Stimulated activated CD8-positive, alpha-beta memory T cell treated with anti-CD3 and anti-CD28 coated beads, Interleukin-4, amount 100 ng/mL, for 48 hours (primary cell): ENCODE results near the gene SERINC5.

Experiments
- DNase-seq: peaks from one replicate; pipeline ENCODE4 v3.0.0-alpha.2; 2020

The SERINC5 gene

GRCh38 chr5:80254767-80255430, 949 bp downstream of the SERINC5 start:
- DNase-seq, result peak; percentile 54

DNA sequence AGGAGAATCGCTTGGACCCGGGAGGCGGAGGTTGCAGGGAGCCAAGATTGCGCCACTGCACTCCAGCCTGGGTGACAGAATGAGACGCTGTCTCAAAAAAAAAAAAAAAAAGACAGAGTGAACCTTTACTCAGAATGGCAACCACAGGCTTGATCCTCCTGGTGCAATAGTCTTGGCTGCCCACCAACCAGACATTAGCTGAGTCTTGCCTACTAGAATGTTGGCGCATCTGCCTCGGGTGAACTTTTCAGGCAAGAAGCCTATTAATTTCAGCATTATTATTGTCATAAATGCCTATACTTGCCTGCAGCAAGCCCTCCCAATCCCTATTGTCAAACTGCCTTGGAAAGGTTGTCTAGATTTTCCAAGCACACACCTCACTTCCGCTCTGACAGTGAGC, 4.2 kb downstream of the SERINC5 start:
- no peak for DNase-seq

GRCh38 chr5:80250801-80251200, 5.0 kb downstream of the SERINC5 start:
- no peak for DNase-seq

DNA sequence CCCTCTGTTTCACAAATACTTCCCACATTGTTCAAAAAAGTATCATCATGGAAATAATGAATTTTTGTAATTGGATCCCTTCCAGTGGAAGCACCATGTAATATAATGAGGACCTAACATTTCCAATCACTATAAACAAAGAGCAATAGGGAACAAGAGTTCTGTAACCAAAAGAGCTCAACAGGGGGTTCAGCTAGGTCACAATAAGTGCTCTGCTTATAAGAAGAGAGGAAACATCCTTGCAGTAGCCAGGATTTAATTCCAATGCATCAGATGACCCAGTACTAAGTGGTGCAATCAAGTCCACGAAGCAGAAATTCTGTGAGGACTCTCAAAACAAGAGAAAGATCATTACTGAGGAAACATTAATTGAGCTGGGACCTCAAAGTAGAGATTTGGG, 5.9 kb downstream of the SERINC5 start:
- no peak for DNase-seq

GRCh38 chr5:80248378-80248777, 7.5 kb downstream of the SERINC5 start:
- no peak for DNase-seq

- DNase-seq, result peak; percentile 52
These were observed 8.7 kb downstream of the SERINC5 start for GRCh38 chr5:80246995-80247729.

DNA sequence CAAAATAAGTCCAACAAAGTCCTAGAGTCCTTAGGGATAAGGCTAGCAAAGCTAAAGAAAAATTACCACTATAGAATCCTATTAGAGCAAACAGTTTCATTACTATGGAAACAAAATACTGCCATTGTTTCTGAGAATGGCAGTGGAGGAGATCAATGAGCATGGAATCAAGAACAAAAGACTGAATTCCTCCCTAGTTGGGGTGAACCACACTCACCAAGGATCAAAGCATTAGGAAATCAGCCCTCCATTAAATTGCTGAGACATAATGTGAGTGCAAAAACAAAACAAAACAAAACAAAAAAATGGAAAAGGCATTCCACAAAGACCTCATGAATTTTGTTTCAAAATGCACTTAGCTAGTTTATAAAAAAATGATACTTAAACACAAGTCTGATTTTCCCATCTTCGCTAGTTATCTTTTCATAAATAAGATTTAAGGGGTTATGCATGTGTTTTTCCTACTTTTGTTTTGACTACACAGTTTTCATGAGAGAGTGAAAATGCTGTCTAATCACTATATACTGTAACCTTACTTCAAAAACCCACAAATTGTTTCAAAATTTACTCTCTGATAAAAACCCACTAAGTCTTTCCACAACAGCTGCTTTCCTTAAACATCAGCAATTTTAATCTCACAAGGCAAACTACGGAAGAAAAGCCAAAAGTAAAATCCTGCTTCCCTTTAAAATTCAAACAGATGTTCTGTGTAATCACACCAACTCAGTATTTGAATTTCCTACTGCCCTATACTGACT, 9.7 kb downstream of the SERINC5 start:
- no peak for DNase-seq

DNA sequence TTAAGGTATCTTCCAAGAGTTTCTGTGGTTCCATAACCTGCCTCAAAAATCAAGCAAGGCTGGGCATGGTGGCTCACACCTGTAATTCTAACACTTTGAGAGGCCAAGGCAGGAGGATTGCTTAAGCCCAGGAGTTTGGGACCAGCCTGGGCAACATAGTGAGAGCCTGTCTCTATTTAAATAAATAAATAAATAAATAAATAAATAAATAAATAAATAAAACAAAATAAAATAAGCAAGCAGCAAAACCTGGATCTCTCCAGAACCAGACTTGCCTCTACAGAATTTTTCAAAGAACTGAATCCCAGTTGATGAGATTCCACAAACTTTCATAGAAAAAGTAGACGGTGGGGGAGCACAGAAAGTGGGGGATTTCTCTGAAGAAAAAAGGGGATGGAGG, 12.3 kb downstream of the SERINC5 start:
- DNase-seq, result no peak

- no peak for DNase-seq
These were observed 13.0 kb downstream of the SERINC5 start for GRCh38 chr5:80242849-80243248.

GRCh38 chr5:80240368-80240986, 15.4 kb downstream of the SERINC5 start:
- DNase-seq, result no peak

DNA sequence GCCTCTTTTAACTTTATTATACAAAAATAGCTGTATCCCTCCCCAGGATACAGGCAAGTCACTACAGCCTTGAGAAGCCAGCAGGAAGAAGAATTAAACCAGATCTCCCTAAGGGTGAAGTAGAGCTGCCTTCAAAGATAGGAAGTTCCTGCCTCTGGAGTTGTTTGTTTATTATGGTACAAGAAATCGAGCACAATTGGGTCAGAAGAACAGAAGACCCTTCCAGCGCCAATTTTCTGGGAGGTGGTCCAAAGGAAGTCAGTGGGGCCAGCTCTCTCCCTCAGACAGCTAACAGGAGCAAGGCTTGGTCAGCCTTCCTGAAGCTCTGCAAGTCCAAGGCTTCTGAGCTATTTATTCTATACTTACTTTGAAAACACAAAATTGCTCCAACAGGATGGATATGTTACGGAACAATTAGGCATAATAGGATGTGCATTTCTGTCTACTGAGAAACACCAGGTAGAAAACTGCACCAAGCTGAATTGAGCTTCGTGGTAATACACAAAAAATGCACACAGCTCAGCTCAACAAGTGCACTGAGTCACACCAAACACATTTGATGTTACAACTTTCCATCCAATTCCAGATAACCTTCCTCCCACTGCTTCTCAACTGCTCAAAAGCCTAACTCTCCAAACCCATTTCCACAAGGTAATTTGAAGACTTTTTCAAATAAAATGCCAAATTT, 16.0 kb downstream of the SERINC5 start:
- no peak for DNase-seq

DNA sequence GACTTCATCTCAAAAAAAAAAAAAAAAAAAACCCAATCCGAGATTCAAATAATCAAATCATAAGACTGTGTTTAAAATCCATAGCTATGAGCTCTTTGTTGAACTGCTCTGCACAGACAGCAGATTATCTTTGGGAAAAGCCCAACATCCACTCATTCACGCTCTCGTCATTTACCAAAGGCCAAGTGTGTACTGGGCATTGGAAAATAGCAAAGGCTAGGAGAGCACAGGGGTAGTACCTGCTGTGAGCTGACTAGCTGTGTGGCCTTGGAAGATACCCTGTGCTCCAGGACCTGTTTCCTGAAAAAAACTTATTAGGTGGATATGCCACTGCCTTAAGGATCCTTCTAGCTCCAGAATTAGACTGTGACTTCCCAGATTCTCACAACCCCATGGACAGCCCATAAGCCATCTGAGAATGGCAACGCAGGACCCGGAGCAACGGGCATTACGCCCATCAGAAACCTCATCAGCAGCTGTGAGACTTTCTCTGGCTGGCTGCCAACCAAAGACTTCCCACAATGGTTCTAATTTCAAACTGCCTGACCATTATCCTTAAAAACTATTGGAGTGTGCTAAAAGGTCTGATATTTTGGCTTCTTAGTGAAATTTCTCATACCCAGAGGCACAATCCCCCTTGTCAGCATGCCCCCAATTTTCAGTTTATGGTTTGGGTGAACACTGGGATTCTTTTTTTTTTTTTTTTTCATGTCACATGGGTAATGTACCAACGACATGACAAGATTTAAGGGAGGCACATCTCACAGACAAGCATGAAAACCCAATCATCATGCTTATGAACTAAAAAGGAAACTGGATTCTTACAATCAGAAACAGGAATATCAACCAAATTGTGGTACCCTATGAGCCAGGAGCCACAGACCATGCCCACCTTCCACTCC, 16.8 kb downstream of the SERINC5 start:
- no peak for DNase-seq

GRCh38 chr5:80238097-80238496, 17.8 kb downstream of the SERINC5 start:
- no peak for DNase-seq

DNA sequence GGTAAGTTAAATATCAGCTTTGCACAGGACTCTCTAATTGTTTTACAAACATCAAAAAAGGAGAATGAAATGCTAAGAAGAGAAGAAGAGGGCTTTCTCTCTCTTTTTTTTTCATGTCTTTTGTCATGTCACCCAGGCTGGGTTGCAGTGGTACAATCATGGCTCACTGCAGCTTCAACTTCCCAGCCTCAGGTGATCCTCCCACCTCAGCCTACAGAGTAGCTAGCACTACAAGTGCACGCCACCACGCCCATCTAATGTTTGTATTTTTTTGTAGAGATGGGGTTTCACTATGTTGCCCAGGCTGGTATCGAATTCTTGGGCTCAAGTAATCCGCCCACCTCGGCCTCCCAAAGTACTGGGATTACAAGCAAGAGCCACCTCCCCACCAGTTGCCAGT, 18.6 kb downstream of the SERINC5 start:
- no peak for DNase-seq

DNA sequence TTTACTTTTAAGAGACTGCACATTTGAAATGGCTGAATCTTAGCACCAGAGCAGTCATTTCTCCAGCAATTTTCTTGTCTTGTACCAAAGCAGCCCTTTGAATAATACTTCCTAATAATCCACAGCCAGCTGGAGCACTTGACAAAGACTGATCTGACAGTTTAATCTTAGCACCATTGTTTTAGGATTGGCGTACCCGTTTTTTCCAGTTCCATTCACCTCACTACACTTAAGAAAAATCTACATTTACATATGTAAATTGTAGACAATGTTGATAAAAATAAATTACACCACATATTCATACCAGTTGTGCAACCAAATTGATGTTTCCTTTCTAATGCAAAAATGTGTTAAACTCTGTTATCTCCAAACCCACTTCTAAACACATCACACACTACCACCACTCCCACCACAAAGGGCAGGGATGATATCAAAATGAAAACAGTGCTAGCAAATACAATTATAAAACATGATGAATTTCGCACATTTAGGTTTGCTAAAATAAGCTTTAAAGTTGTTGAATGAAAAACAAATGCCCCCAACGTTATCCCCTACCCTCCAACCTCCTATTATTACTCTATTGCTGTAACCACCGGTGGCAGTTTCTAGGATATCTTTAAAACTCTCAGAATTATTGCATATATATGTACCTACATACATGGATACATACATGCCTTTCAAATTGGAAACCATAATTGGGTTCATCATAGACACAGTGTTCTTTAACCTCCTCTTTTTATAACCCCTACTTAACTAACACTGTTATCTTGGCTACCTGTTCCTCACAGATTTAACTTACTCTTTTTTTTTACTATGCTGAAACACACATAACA, 21.5 kb downstream of the SERINC5 start:
- DNase-seq, result no peak

DNA sequence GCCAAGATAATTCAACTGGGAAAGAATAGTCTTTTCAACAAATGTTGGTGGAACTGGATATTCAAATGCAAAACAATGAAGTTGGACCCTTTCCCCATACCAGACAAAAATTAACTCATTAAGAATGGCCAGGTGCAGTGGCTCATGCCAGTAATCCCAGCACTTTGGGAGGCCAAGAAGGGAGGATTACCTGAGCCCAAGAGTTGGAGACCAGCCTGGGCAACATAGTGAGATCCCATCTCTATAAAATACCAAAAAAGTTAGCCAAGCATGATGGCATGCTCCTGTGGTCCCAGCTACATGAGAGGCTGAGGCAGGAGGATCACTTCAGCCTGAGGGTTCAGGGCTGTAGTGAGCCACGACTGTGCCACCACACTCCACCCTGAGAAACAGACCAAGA, 24.2 kb downstream of the SERINC5 start:
- no peak for DNase-seq

- no peak for DNase-seq
These were observed 24.6 kb downstream of the SERINC5 start for GRCh38 chr5:80231243-80231642.

GRCh38 chr5:80230269-80230992, 25.4 kb downstream of the SERINC5 start:
- DNase-seq, result no peak

DNA sequence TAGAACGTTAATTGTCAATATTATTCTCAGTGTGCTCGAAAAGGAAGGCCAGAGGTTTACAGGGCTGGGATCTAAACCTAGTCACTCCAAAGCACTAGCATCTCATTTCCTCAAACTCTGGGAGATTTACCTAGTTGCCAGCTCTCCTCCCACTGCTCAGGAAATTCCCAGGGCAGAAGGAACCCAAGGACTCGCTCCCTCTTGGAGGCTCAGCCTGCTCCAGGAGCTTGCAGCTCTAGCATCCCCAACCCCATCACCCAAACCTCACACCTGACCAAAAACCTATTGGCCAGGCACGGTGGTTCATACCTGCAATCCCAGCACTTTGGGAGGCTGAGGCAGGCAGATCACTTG, 26.0 kb downstream of the SERINC5 start:
- DNase-seq, result no peak

DNA sequence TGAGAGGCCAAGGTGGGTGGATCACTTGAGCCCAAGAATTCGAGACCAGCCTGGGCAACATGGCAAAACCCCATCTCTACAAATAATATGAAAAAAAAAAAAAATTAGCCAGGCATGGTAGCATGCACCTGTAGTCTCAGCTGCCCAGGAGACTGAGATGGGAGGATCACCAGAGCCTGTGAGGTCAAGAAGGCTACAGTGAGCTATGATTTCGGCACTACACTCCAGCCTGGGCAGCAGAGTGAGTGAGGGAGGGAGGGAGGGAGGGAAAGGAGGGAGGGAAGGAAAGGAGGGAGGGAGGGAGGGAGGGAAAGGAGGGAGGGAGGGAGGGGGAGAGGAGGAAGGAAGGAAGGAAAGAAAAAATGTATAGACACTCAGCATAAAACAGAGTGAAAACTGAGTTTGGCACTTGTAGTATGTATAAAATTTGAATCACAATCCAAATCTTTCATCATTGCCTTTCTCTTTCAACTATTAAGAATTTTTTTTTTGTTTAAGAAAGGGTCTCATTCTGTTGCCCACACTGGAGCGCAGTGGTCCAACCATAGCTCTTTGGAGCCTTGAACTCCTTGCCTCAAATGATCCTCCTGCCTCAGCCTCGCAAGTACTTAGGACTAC, 27.8 kb downstream of the SERINC5 start:
- DNase-seq, result no peak
